ENCODE data around the gene CDH5.
"Not testable (repeated sequence)": the region's sequence is repeated elsewhere in the genome, so short reads cannot be mapped to it uniquely, and the experiment has no call there.

DNA sequence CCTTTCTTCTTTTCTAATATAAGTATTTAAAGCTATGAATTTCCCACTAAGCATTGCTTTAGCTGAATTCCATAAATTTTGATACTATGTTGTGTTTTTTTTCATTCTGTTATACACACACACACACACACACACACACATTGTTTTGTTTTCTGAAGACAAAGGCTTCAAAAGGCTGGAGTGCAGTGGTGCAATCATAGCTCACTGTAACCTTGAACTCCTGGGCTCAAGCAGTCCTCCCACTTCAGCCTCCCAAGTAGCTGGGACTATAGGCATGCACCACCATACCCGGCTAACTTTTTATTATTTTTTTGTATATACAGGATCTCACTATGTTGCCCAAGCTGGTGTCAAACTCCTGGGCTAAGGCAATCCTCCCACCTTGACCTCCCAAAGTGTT, 86.7 kb downstream of the CDH5 start:
- TF ChIP-seq, protein P1, sequence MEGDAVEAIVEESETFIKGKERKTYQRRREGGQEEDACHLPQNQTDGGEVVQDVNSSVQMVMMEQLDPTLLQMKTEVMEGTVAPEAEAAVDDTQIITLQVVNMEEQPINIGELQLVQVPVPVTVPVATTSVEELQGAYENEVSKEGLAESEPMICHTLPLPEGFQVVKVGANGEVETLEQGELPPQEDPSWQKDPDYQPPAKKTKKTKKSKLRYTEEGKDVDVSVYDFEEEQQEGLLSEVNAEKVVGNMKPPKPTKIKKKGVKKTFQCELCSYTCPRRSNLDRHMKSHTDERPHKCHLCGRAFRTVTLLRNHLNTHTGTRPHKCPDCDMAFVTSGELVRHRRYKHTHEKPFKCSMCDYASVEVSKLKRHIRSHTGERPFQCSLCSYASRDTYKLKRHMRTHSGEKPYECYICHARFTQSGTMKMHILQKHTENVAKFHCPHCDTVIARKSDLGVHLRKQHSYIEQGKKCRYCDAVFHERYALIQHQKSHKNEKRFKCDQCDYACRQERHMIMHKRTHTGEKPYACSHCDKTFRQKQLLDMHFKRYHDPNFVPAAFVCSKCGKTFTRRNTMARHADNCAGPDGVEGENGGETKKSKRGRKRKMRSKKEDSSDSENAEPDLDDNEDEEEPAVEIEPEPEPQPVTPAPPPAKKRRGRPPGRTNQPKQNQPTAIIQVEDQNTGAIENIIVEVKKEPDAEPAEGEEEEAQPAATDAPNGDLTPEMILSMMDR (IDR thresholded peaks at IDR 0.05), result not testable (repeated sequence)
- TF ChIP-seq POLR2A (IDR thresholded peaks at IDR 0.05), result not testable (repeated sequence)
